Esophagus muscularis mucosa (tissue), 4 donors: Measurements from ENCODE around the gene FIGLA. TPM values are rescaled to one million over a fixed set of nuclear protein-coding genes. Genes with fewer than 3 reads are reported as not detected.
A peak's percentile ranks its signal among the peaks of the same experiment; 100 is the strongest.

Experiments
- DNase-seq: peaks from one replicate; pipeline ENCODE4 v3.0.0-alpha.2; 2017; ENCODE audit errors: extremely low spot score
- H3K27ac ChIP-seq, 4 donors: fragments of 200-600 bp; sonication (generic); replicated peaks in 1 of 4; 1 replicate in 3 of 4; 2 replicates in 1 of 4; pipeline ENCODE4 v1.5.1; 2016 to 2019; ENCODE audit warnings: mild to moderate bottlenecking in 1 of 4
- H3K27me3 ChIP-seq, 4 donors: fragments of 200-600 bp; sonication (generic); one replicate each; pipeline versions ENCODE4 v1.5.1 to v1.6.0; 2016 to 2019
- H3K36me3 ChIP-seq, 4 donors: fragments of 200-600 bp; sonication (generic); one replicate each; pipeline ENCODE4 v1.5.1; 2016 to 2019
- H3K4me1 ChIP-seq, 4 donors: fragments of 200-600 bp; sonication (generic); one replicate each; pipeline ENCODE4 v1.5.1; 2016 to 2019
- H3K4me3 ChIP-seq, 4 donors: fragments of 200-600 bp; sonication (generic); 1 replicate in 2 of 4; 2 replicates in 2 of 4; pipeline ENCODE4 v1.5.1; 2016 to 2019; ENCODE audit warnings: mild to moderate bottlenecking in 4 of 4, moderate library complexity in 1 of 4
- H3K9me3 ChIP-seq, 4 donors: fragments of 200-600 bp; sonication (generic); 1 replicate in 3 of 4; 2 replicates in 1 of 4; pipeline ENCODE4 v1.5.1; 2016 to 2019
- CTCF ChIP-seq, 3 experiments: fragments of 200-600 bp in 2 of 3; fragments of 450-650 bp in 1 of 3; sonication (generic) in 2 of 3; IDR thresholded peaks; one replicate each; pipeline ENCODE4 v1.5.1; 2017 to 2019; ENCODE audit warnings: antibody characterized with exemption in 3 of 3, mild to moderate bottlenecking in 2 of 3, moderate library complexity in 1 of 3
- EP300 ChIP-seq: sonication (generic); formaldehyde crosslinking; IDR thresholded peaks from one replicate; pipeline ENCODE4 v1.6.1; 2017; ENCODE audit warnings: antibody characterized with exemption
- POLR2A ChIP-seq: fragments of 450-650 bp; IDR thresholded peaks from one replicate; pipeline ENCODE4 v1.6.1; 2017; ENCODE audit warnings: antibody characterized with exemption, moderate library complexity, mild to moderate bottlenecking, low read depth
- POLR2AphosphoS5 ChIP-seq, 2 donors: sonication (generic); formaldehyde crosslinking; IDR thresholded peaks; one replicate each; pipeline ENCODE4 v1.6.1; 2017; ENCODE audit warnings: antibody characterized with exemption in 2 of 2
- WGBS: methylation state at CpG from one replicate; pipeline ENCODE4 v1.1.5; 2018; 5-methylcytosine and 5-hydroxymethylcytosine counted together
- intact Hi-C: fragments of 100-400 bp; cut with DNase I; formaldehyde crosslinking; loops from one replicate; pipeline ENCODE4 v1.15.1; 2023
- total RNA-seq, 4 donors: library from RNA; depleted of rRNA; stranded (reverse); fragments of >200 nt; gene quantifications; one replicate each; pipeline versions ENCODE4 v1.1.0 to v1.2.1, GENCODE V29; 2016

The FIGLA gene, protein sequence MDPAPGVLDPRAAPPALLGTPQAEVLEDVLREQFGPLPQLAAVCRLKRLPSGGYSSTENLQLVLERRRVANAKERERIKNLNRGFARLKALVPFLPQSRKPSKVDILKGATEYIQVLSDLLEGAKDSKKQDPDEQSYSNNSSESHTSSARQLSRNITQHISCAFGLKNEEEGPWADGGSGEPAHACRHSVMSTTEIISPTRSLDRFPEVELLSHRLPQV
- not detected for total RNA-seq

DNA sequence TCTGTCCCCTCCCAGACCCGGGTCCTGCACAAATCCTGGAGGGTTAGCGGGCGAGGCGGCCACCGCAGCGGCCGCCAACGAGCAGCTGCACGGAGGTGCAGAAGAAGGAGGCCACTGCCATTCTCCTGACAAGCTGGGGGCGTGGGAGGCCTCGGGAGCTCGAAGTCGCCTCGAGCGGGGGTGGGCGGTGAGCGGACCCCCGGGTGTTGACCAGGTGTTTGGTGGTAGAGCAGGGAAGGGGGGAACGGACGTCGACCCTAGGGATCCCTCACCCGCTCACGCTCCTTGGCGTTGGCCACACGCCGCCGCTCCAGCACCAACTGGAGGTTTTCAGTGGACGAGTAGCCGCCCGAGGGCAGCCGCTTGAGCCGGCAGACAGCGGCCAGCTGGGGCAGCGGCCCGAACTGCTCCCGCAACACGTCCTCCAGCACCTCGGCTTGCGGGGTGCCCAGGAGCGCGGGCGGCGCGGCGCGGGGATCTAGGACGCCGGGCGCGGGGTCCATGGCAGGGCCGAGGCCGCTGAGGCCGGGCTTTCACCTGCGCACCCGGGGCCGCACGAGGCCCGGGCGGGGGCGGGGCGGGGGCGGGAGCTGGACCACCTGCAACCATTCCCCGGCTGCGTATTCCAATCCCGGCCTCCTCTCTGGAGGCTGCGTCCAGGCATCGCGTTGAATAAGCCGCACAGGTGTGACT, at the start of gene FIGLA:
TSS of gene FIGLA (minus strand) at position 508 of the 693 bp plus-strand sequence. CDS start at position 503, 5 bp downstream.
- intact Hi-C loops: no loop called here
- Histone ChIP-seq H3K4me1 (peaks cover 8 to 17% (median 15%) of the 10 kb centered on the region in 4 donors), H3K27ac (no peak within 1 kb of the TSS), H3K4me3 (peak within 1 kb of the TSS; percentile 33 to 46 (median 37)), H3K9me3 (no peaks in the 10 kb centered on the region), H3K36me3 (no peaks in the 10 kb centered on the region), H3K27me3 (peaks cover 0 to 67% (median 15%) of the 10 kb centered on the region in 4 donors)
- WGBS: 2% methylated on average over 21 of the region's 69 CpGs
- no peak for TF ChIP-seq POLR2AphosphoS5 (IDR thresholded peaks at IDR 0.05)
- no peak for TF ChIP-seq EP300
- no peak for TF ChIP-seq CTCF (IDR thresholded peaks at IDR 0.05)
- no peak for TF ChIP-seq POLR2A
- DNase-seq: no peak

- Histone ChIP-seq H3K9me3 (no peaks in the 10 kb centered on the region), H3K36me3 (no peaks in the 10 kb centered on the region), H3K27me3 (peaks cover 0 to 26% (median 3%) of the 10 kb centered on the region in 4 donors), H3K4me1 (no peaks in the 10 kb centered on the region), H3K4me3 (no peak overlapping the region), H3K27ac (no peak overlapping the region)
- DNase-seq: no peak
- intact Hi-C loops: no loop called here
- WGBS: 80% methylated on average over 10 of the region's 10 CpGs
- TF ChIP-seq CTCF (IDR thresholded peaks at IDR 0.05): no peak
- TF ChIP-seq POLR2A: no peak
- TF ChIP-seq POLR2AphosphoS5 (IDR thresholded peaks at IDR 0.05): no peak
- no peak for TF ChIP-seq EP300
Measured at GRCh38 chr2:70837980-70838925, 47.8 kb upstream of the FIGLA start.

GRCh38 chr2:70835643-70836042, 45.2 kb upstream of the FIGLA start, which contains the start of gene CD207:
TSS of gene CD207 (minus strand) at chr2:70835816. CDS start at chr2:70835776, 40 bp downstream.
- Histone ChIP-seq H3K9me3 (no peaks in the 10 kb centered on the region), H3K36me3 (no peaks in the 10 kb centered on the region), H3K27me3 (peaks cover 0 to 13% (median 0%) of the 10 kb centered on the region in 4 donors), H3K27ac (no peak within 1 kb of the TSS), H3K4me3 (no peak within 1 kb of the TSS), H3K4me1 (no peaks in the 10 kb centered on the region)
- intact Hi-C loops: no loop called here
- TF ChIP-seq EP300 (no peak), POLR2A (no peak), CTCF (IDR thresholded peaks at IDR 0.05) (no peak), POLR2AphosphoS5 (IDR thresholded peaks at IDR 0.05) (no peak)
- 94% methylated on average over 4 of the region's 4 CpGs for WGBS
- DNase-seq: peak; percentile 79

- H3K9me3 ChIP-seq: no peaks in the 10 kb centered on the region
- no peaks in the 10 kb centered on the region for H3K36me3 ChIP-seq
- no peak for TF ChIP-seq POLR2AphosphoS5 (IDR thresholded peaks at IDR 0.05)
- no peak for TF ChIP-seq CTCF (IDR thresholded peaks at IDR 0.05)
- no peak for TF ChIP-seq POLR2A
- no peak for TF ChIP-seq EP300
- H3K27ac ChIP-seq: no peak overlapping the region
- WGBS: 76% methylated on average over 4 of the region's 4 CpGs
- peaks cover 0 to 13% (median 0%) of the 10 kb centered on the region in 4 donors for H3K27me3 ChIP-seq
- no peak overlapping the region for H3K4me3 ChIP-seq
- peak; percentile 72 for DNase-seq
- intact Hi-C loops: no loop called here
- H3K4me1 ChIP-seq: peaks cover 0 to 6% (median 0%) of the 10 kb centered on the region in 4 donors
Measured at GRCh38 chr2:70834881-70835280, 44.4 kb upstream of the FIGLA start.
